ENCODE measurements around the gene CLBA1.
"Not testable (repeated sequence)": the region's sequence is repeated elsewhere in the genome, so short reads cannot be mapped to it uniquely, and the experiment has no call there.

Gene CLBA1

GRCh38 chr14:105027718-105028117 is 42.1 kb downstream of the CLBA1 start:
- peaks cover 17 to 20% of the 10 kb centered on the region in 2 donors for H3K4me1 Mint-ChIP-seq (ENCODE audit: low read depth in 2 of 2)
- not testable (repeated sequence) for H3K9me3 Mint-ChIP-seq, H3K4me3 Mint-ChIP-seq

GRCh38 chr14:105028251-105028927 is 42.8 kb downstream of the CLBA1 start:
- Mint-ChIP-seq H3K27ac (no peak overlapping the region), H3K27me3 (no peaks in the 10 kb centered on the region), H3K4me1 (ENCODE audit: low read depth in 2 of 2) (peaks cover 20 to 25% of the 10 kb centered on the region in 2 donors), H3K36me3 (ENCODE audit: insufficient read depth) (peaks cover 9% of the 10 kb centered on the region), H3K9me3 (no peaks in the 10 kb centered on the region), H3K4me3 (no peak overlapping the region)
- no peak for ATAC-seq (replicated peaks)
- DNase-seq: no peak

More at GRCh38 chr14:105027718-105028117, 42.1 kb downstream of the CLBA1 start:
- peak overlapping the region in 1 of 2 donors; percentile 94 for H3K27ac Mint-ChIP-seq
- H3K27me3 Mint-ChIP-seq; DNase-seq; ATAC-seq (replicated peaks); H3K36me3 Mint-ChIP-seq (ENCODE audit: insufficient read depth): not testable (repeated sequence)

- DNase-seq (no peak), ATAC-seq (replicated peaks) (no peak)
- H3K4me1 Mint-ChIP-seq (ENCODE audit: low read depth in 2 of 2): peaks cover 24 to 33% of the 10 kb centered on the region in 2 donors
- H3K9me3 Mint-ChIP-seq: no peaks in the 10 kb centered on the region
- no peaks in the 10 kb centered on the region for H3K27me3 Mint-ChIP-seq
- H3K36me3 Mint-ChIP-seq (ENCODE audit: insufficient read depth): peaks cover 9% of the 10 kb centered on the region
- H3K4me3 Mint-ChIP-seq: no peak overlapping the region
- H3K27ac Mint-ChIP-seq: no peak overlapping the region
Observed at GRCh38 chr14:105029402-105029801, 43.8 kb downstream of the CLBA1 start.

GRCh38 chr14:105030194-105030593 is 44.6 kb downstream of the CLBA1 start:
- DNase-seq (no peak), ATAC-seq (replicated peaks) (no peak)
- Mint-ChIP-seq H3K4me3 (no peak overlapping the region), H3K27ac (peak overlapping the region in 1 of 2 donors; percentile 29), H3K36me3 (ENCODE audit: insufficient read depth) (peaks cover 4% of the 10 kb centered on the region), H3K27me3 (no peaks in the 10 kb centered on the region), H3K9me3 (no peaks in the 10 kb centered on the region), H3K4me1 (ENCODE audit: low read depth in 2 of 2) (peaks cover 20 to 28% of the 10 kb centered on the region in 2 donors)

- Mint-ChIP-seq H3K36me3 (ENCODE audit: insufficient read depth) (peaks cover 3% of the 10 kb centered on the region), H3K27me3 (no peaks in the 10 kb centered on the region), H3K4me3 (no peak overlapping the region), H3K9me3 (no peaks in the 10 kb centered on the region), H3K4me1 (ENCODE audit: low read depth in 2 of 2) (peaks cover 17 to 27% of the 10 kb centered on the region in 2 donors), H3K27ac (no peak overlapping the region)
- DNase-seq (no peak), ATAC-seq (replicated peaks) (no peak)
Observed at GRCh38 chr14:105030836-105031396, 45.3 kb downstream of the CLBA1 start.

- ATAC-seq (replicated peaks): not testable (repeated sequence)
- peak overlapping the region; percentile 89 to 90 for H3K4me3 Mint-ChIP-seq
Observed at GRCh38 chr14:105032451-105032901, 46.9 kb downstream of the CLBA1 start.

GRCh38 chr14:105033412-105033900 is 47.9 kb downstream of the CLBA1 start:
- not testable (repeated sequence) for H3K36me3 Mint-ChIP-seq (ENCODE audit: insufficient read depth); H3K9me3 Mint-ChIP-seq; H3K27me3 Mint-ChIP-seq; DNase-seq
- peak; percentile 21 for ATAC-seq (replicated peaks)
- peaks cover 10 to 17% of the 10 kb centered on the region in 2 donors for H3K4me1 Mint-ChIP-seq (ENCODE audit: low read depth in 2 of 2)
- peak overlapping the region; percentile 94 to 97 for H3K27ac Mint-ChIP-seq
- H3K4me3 Mint-ChIP-seq: peak overlapping the region; percentile 89 to 90

More at GRCh38 chr14:105032451-105032901, 46.9 kb downstream of the CLBA1 start:
- H3K9me3 Mint-ChIP-seq; DNase-seq; H3K27me3 Mint-ChIP-seq; H3K36me3 Mint-ChIP-seq (ENCODE audit: insufficient read depth): not testable (repeated sequence)
- Mint-ChIP-seq H3K27ac (peak overlapping the region; percentile 94 to 97), H3K4me1 (ENCODE audit: low read depth in 2 of 2) (peaks cover 10 to 17% of the 10 kb centered on the region in 2 donors)

GRCh38 chr14:105034315-105035039 is 48.9 kb downstream of the CLBA1 start:
- Mint-ChIP-seq H3K4me3 (peak overlapping the region; percentile 89 to 90), H3K36me3 (ENCODE audit: insufficient read depth) (peaks cover 5% of the 10 kb centered on the region), H3K27me3 (no peaks in the 10 kb centered on the region), H3K9me3 (no peaks in the 10 kb centered on the region), H3K27ac (peak overlapping the region; percentile 94 to 97), H3K4me1 (ENCODE audit: low read depth in 2 of 2) (peaks cover 10 to 17% of the 10 kb centered on the region in 2 donors)
- ATAC-seq (replicated peaks) (no peak), DNase-seq (no peak)

- not testable (repeated sequence) for H3K4me3 Mint-ChIP-seq; H3K9me3 Mint-ChIP-seq; DNase-seq; ATAC-seq (replicated peaks); H3K36me3 Mint-ChIP-seq (ENCODE audit: insufficient read depth); H3K27me3 Mint-ChIP-seq; H3K27ac Mint-ChIP-seq
- H3K4me1 Mint-ChIP-seq (ENCODE audit: low read depth in 2 of 2): peaks cover 10 to 17% of the 10 kb centered on the region in 2 donors
Observed at GRCh38 chr14:105035616-105036015, 50.0 kb downstream of the CLBA1 start.

- H3K4me1 Mint-ChIP-seq (ENCODE audit: low read depth in 2 of 2): peaks cover 1 to 2% of the 10 kb centered on the region in 2 donors
- H3K9me3 Mint-ChIP-seq: no peaks in the 10 kb centered on the region
- DNase-seq (no peak), ATAC-seq (replicated peaks) (no peak)
- H3K27ac Mint-ChIP-seq: no peak overlapping the region
- H3K27me3 Mint-ChIP-seq: peaks cover 0 to 11% of the 10 kb centered on the region in 2 donors
- H3K36me3 Mint-ChIP-seq (ENCODE audit: insufficient read depth): peaks cover 6% of the 10 kb centered on the region
- H3K4me3 Mint-ChIP-seq: no peak overlapping the region
Observed at GRCh38 chr14:105039458-105040205, 54.0 kb downstream of the CLBA1 start.

- H3K9me3 Mint-ChIP-seq: no peaks in the 10 kb centered on the region
- peaks cover 9 to 13% of the 10 kb centered on the region in 2 donors for H3K4me1 Mint-ChIP-seq (ENCODE audit: low read depth in 2 of 2)
- H3K27me3 Mint-ChIP-seq: peaks cover 0 to 16% of the 10 kb centered on the region in 2 donors
- H3K4me3 Mint-ChIP-seq: no peak overlapping the region
- peaks cover 9% of the 10 kb centered on the region for H3K36me3 Mint-ChIP-seq (ENCODE audit: insufficient read depth)
- ATAC-seq (replicated peaks) (no peak), DNase-seq (no peak)
- H3K27ac Mint-ChIP-seq: no peak overlapping the region
Observed at GRCh38 chr14:105041841-105042765, 56.5 kb downstream of the CLBA1 start.

GRCh38 chr14:105042813-105043212 is 57.2 kb downstream of the CLBA1 start:
- Mint-ChIP-seq H3K36me3 (ENCODE audit: insufficient read depth) (peaks cover 15% of the 10 kb centered on the region), H3K27ac (peak overlapping the region in 1 of 2 donors; percentile 41), H3K9me3 (no peaks in the 10 kb centered on the region), H3K27me3 (peaks cover 0 to 16% of the 10 kb centered on the region in 2 donors), H3K4me3 (no peak overlapping the region), H3K4me1 (ENCODE audit: low read depth in 2 of 2) (peaks cover 9 to 13% of the 10 kb centered on the region in 2 donors)
- ATAC-seq (replicated peaks) (no peak), DNase-seq (no peak)

All from effector memory CD8-positive, alpha-beta T cell (primary cell).